HCT116 (cell line): ENCODE measurements around the gene FBXW4. TPM values are rescaled to one million over a fixed set of nuclear protein-coding genes. Genes with fewer than 3 reads are reported as not detected.

Experiments used
- ATAC-seq: fragments of 200-7000 bp; cut with Tn5 transposase; 2 replicates; pipeline ENCODE4 v1.9.1; 2020; ENCODE audit warnings: mild to moderate bottlenecking, moderate library complexity
- BruUV-seq: library from RNA; stranded (reverse); fragments of 400-500 nt; replicated peaks from 2 replicates; lab custom pipeline; 2021; lab: Mats Ljungman, UMichigan
- CTCF ChIA-PET: fragments of 300-600 bp; sonication (Branson Sonifier 250); formaldehyde crosslinking; loops from one replicate; lab custom pipeline; 2021; ENCODE audit warnings: antibody characterized with exemption; lab: Charles Lee
- POLR2A ChIA-PET: fragments of 300-600, 350-600 bp; sonication (Branson Sonifier 250); formaldehyde crosslinking; loops from one replicate; lab custom pipeline; 2021; ENCODE audit warnings: antibody characterized with exemption; lab: Charles Lee
- RAD21 ChIA-PET, 2 experiments: fragments of 300-600 bp; sonication (Branson Sonifier 250); formaldehyde crosslinking; loops; one replicate each; lab custom pipeline; 2023; ENCODE audit warnings: low total read pairs in 2 of 2; ENCODE audit not compliant: uncharacterized antibody in 2 of 2, unreplicated experiment in 2 of 2, low non-redundant PET in 1 of 2; lab: Charles Lee
- DNase-seq: peaks from one replicate; pipeline ENCODE4 v3.0.0-alpha.2; 2010; ENCODE audit warnings: low read depth, low spot score
- H2AFZ ChIP-seq: fragments of 200-600 bp; shearing (Covaris generic), sonication (generic); 2 replicates; pipeline ENCODE4 v1.6.1; 2017; ENCODE audit warnings: low read depth, mixed run types, mixed read lengths, antibody characterized with exemption, low read length; ENCODE audit not compliant: poor library complexity, severe bottlenecking
- H3K27ac ChIP-seq: 2 replicates; pipeline ENCODE4 v1.5.1; 2012; ENCODE audit warnings: low read depth, low read length
- H3K27me3 ChIP-seq: fragments of 200-600 bp; sonication (generic); 2 replicates; pipeline ENCODE4 v1.6.1; 2016; ENCODE audit warnings: mixed run types, low read length, mixed read lengths; ENCODE audit not compliant: insufficient read depth
- H3K36me3 ChIP-seq, 2 experiments: fragments of 200-500 bp in 1 of 2; fragments of 200-600 bp in 1 of 2; sonication (Bioruptor generic) in 1 of 2; sonication (generic) in 1 of 2; 2 replicates each; pipeline versions ENCODE4 v1.5.1 to v1.6.1; 2014 to 2016; ENCODE audit warnings: low read length in 2 of 2, inconsistent platforms in 1 of 2, mixed read lengths in 1 of 2, mixed run types in 1 of 2; ENCODE audit not compliant: insufficient read depth in 2 of 2, control insufficient read depth in 1 of 2
- H3K4me1 ChIP-seq, 2 experiments: fragments of 200-600 bp in 1 of 2; sonication (generic) in 1 of 2; 2 replicates each; pipeline versions ENCODE4 v1.5.1 to v1.6.1; 2012 to 2017; ENCODE audit warnings: low read length in 2 of 2, inconsistent platforms in 1 of 2, mild to moderate bottlenecking in 1 of 2, mixed read lengths in 1 of 2, mixed run types in 1 of 2, moderate library complexity in 1 of 2; ENCODE audit not compliant: insufficient read depth in 2 of 2, control insufficient read depth in 1 of 2
- H3K4me2 ChIP-seq: fragments of 200-600 bp; sonication (generic); 2 replicates; pipeline ENCODE4 v1.6.1; 2017; ENCODE audit warnings: mixed run types, low read length, mixed read lengths
- H3K4me3 ChIP-seq, 2 experiments: fragments of 200-600 bp in 1 of 2; sonication (generic) in 1 of 2; replicated peaks in 1 of 2; 2 replicates each; pipeline ENCODE4 v1.5.1; 2011 to 2016; ENCODE audit warnings: low read length in 2 of 2, control low read depth in 1 of 2, low read depth in 1 of 2, mild to moderate bottlenecking in 1 of 2, mixed read lengths in 1 of 2, mixed run types in 1 of 2
- H3K79me2 ChIP-seq: fragments of 200-600 bp; sonication (generic); 2 replicates; pipeline ENCODE4 v1.6.1; 2017; ENCODE audit warnings: mild to moderate bottlenecking, mixed run types, low read length, moderate library complexity, mixed read lengths; ENCODE audit not compliant: insufficient read depth
- H3K9ac ChIP-seq: fragments of 200-600 bp; sonication (generic); 2 replicates; pipeline ENCODE4 v1.6.1; 2016; ENCODE audit warnings: low read length, mixed read lengths
- H3K9me2 ChIP-seq: fragments of 200-600 bp; sonication (generic), shearing (Covaris generic); 2 replicates; pipeline ENCODE4 v1.6.1; 2017; ENCODE audit warnings: mixed run types, mild to moderate bottlenecking, moderate library complexity; ENCODE audit not compliant: insufficient read depth
- H3K9me3 ChIP-seq, 2 experiments: fragments of 200-500 bp in 1 of 2; fragments of 200-600 bp in 1 of 2; sonication (Bioruptor generic) in 1 of 2; sonication (generic) in 1 of 2; 2 replicates each; pipeline ENCODE4 v1.6.1; 2014 to 2017; ENCODE audit warnings: low read length in 2 of 2, mixed read lengths in 2 of 2, inconsistent platforms in 1 of 2, low read depth in 1 of 2, mild to moderate bottlenecking in 1 of 2, mixed run types in 1 of 2, moderate library complexity in 1 of 2; ENCODE audit not compliant: control insufficient read depth in 1 of 2, insufficient read depth in 1 of 2
- H4K20me1 ChIP-seq: fragments of 200-600 bp; sonication (generic), shearing (Covaris generic); 2 replicates; pipeline ENCODE4 v1.6.1; 2017; ENCODE audit warnings: mixed run types, mild to moderate bottlenecking, moderate library complexity; ENCODE audit not compliant: insufficient read depth
- CBX3 ChIP-seq: IDR thresholded peaks from 2 replicates; pipeline ENCODE4 v1.6.1; 2012; ENCODE audit warnings: low read depth
- CEBPB ChIP-seq: IDR thresholded peaks from 2 replicates; pipeline ENCODE4 v1.6.1; 2012; ENCODE audit warnings: low read depth
- ELF1 ChIP-seq: IDR thresholded peaks from 2 replicates; pipeline ENCODE4 v1.6.1; 2012; ENCODE audit warnings: low read depth, borderline replicate concordance
- EZH2 ChIP-seq: fragments of 200-600 bp; sonication (generic); IDR thresholded peaks from 2 replicates; pipeline ENCODE4 v1.6.1; 2017; ENCODE audit warnings: antibody characterized with exemption, mixed run types
- EZH2phosphoT487 ChIP-seq: fragments of 200-600 bp; IDR thresholded peaks from 2 replicates; pipeline ENCODE4 v1.6.1; 2018; ENCODE audit warnings: antibody characterized with exemption, borderline replicate concordance
- FOSL1 ChIP-seq: IDR thresholded peaks from 2 replicates; pipeline ENCODE4 v1.6.1; 2012; ENCODE audit warnings: low read depth
- POLR2A ChIP-seq: IDR thresholded peaks from 2 replicates; pipeline ENCODE4 v1.7.0; 2011; ENCODE audit warnings: borderline replicate concordance; ENCODE audit not compliant: insufficient read depth, insufficient read length; ENCODE audit errors: extremely low read depth
- RAD21 ChIP-seq: IDR thresholded peaks from 2 replicates; pipeline ENCODE4 v1.6.1; 2012; ENCODE audit warnings: low read depth, mild to moderate bottlenecking
- REST ChIP-seq: IDR thresholded peaks from 2 replicates; pipeline ENCODE4 v1.6.1; 2012; ENCODE audit warnings: low read depth
- SRF ChIP-seq: IDR thresholded peaks from 2 replicates; pipeline ENCODE4 v1.6.1; 2012; ENCODE audit warnings: low read depth
- YY1 ChIP-seq: IDR thresholded peaks from 2 replicates; pipeline ENCODE4 v1.6.1; 2011; ENCODE audit warnings: low read length, low read depth, moderate library complexity, mild to moderate bottlenecking; ENCODE audit not compliant: insufficient replicate concordance; ENCODE audit errors: extremely low read depth
- ZFX ChIP-seq: fragments of 450-650 bp; IDR thresholded peaks from 2 replicates; pipeline ENCODE4 v1.6.1; 2017
- intact Hi-C: fragments of 100-400 bp; cut with micrococcal nuclease; formaldehyde crosslinking; loops from 2 replicates; pipeline ENCODE4 v1.10.0; 2022
- total RNA-seq: library from RNA; stranded (reverse); gene quantifications from one replicate; pipeline ENCODE4 v1.2.1, GENCODE V29; 2021; ENCODE audit not compliant: unreplicated experiment
- TF ChIP-seq, protein P1 (sequence below), 3 experiments: fragments of 200-600 bp in 1 of 3; sonication (generic) in 1 of 3; IDR thresholded peaks in 2 of 3; conservative IDR thresholded peaks in 1 of 3; 2 replicates each; pipeline ENCODE4 v1.5.1; 2012 to 2017; ENCODE audit warnings: low read depth in 2 of 3, low read length in 2 of 3, antibody characterized with exemption in 1 of 3, borderline replicate concordance in 1 of 3, control low read depth in 1 of 3, mild to moderate bottlenecking in 1 of 3, mixed read lengths in 1 of 3, mixed run types in 1 of 3, moderate library complexity in 1 of 3; ENCODE audit not compliant: insufficient read depth in 1 of 3
- TF ChIP-seq, protein P2 (sequence below): IDR thresholded peaks from 2 replicates; pipeline ENCODE4 v1.6.1; 2012

The FBXW4 gene
- total RNA-seq, 1 experiment from 2014 or later, result 35.3 TPM

- TF ChIP-seq REST (no peak), SRF (no peak), EZH2phosphoT487 (no peak), ZFX (no peak), CEBPB (no peak)
Observed at GRCh38 chr10:101566333-101567164, 128.4 kb downstream of the FBXW4 start (continued).

- Histone ChIP-seq H3K36me3 (no peaks in the 10 kb centered on the region), H3K27ac (no peak overlapping the region), H3K4me2 (no peak overlapping the region), H3K9me2 (no peaks in the 10 kb centered on the region), H3K4me3 (no peak overlapping the region), H3K4me1 (peaks cover 11 to 18% of the 10 kb centered on the region in 2 experiments), H3K79me2 (no peaks in the 10 kb centered on the region), H3K9me3 (no peaks in the 10 kb centered on the region), H3K27me3 (no peaks in the 10 kb centered on the region; the same call in 1 of the 2 replicates), H3K9ac (no peak overlapping the region), H2AFZ (no peak overlapping the region), H4K20me1 (no peaks in the 10 kb centered on the region)
- RAD21 ChIA-PET, result no interaction called here
- DNase-seq, result no peak
- no TSS peak for BruUV-seq
- intact Hi-C loops, result no loop called here
- no peak for ATAC-seq
- POLR2A ChIA-PET, result no interaction called here
- CTCF ChIA-PET, result interaction anchor here (1.3 kb wide), 1 partner anchor 352 kb away, joined by 3 read pairs; no protein-coding TSS in a partner anchor
- TF ChIP-seq, protein P1, sequence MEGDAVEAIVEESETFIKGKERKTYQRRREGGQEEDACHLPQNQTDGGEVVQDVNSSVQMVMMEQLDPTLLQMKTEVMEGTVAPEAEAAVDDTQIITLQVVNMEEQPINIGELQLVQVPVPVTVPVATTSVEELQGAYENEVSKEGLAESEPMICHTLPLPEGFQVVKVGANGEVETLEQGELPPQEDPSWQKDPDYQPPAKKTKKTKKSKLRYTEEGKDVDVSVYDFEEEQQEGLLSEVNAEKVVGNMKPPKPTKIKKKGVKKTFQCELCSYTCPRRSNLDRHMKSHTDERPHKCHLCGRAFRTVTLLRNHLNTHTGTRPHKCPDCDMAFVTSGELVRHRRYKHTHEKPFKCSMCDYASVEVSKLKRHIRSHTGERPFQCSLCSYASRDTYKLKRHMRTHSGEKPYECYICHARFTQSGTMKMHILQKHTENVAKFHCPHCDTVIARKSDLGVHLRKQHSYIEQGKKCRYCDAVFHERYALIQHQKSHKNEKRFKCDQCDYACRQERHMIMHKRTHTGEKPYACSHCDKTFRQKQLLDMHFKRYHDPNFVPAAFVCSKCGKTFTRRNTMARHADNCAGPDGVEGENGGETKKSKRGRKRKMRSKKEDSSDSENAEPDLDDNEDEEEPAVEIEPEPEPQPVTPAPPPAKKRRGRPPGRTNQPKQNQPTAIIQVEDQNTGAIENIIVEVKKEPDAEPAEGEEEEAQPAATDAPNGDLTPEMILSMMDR (IDR thresholded peaks at IDR 0.05 in 2 of 3, conservative IDR thresholded peaks at IDR 0.05 in 1 of 3; ENCODE audit: borderline replicate concordance in 1 of 3, insufficient read depth in 1 of 3, low read depth in 2 of 3, low read length in 2 of 3), result no peak
- no peak for TF ChIP-seq REST
- TF ChIP-seq RAD21, result no peak
- TF ChIP-seq EZH2, result no peak
- no peak for TF ChIP-seq POLR2A
- no peak for TF ChIP-seq ZFX
- TF ChIP-seq, protein P2, sequence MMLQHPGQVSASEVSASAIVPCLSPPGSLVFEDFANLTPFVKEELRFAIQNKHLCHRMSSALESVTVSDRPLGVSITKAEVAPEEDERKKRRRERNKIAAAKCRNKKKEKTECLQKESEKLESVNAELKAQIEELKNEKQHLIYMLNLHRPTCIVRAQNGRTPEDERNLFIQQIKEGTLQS, result no peak
- TF ChIP-seq FOSL1, result no peak
- TF ChIP-seq ELF1, result no peak
- no peak for TF ChIP-seq CBX3
- no peak for TF ChIP-seq YY1
Observed at GRCh38 chr10:101565936-101566332, 129.0 kb downstream of the FBXW4 start.
